DMS114 treated with DMSO at 0.1 percent for 48 hours (cell line): Measurements from ENCODE around the gene SAA2.
"Not testable (repeated sequence)": the region's sequence is repeated elsewhere in the genome, so short reads cannot be mapped to it uniquely, and the experiment has no call there.

Experiments
- DNase-seq: peaks from one replicate; lab custom pipeline; 2025; ENCODE audit not compliant: unreplicated experiment; lab: John Stamatoyannopoulos, UW

The SAA2 gene

GRCh38 chr11:18253233-18253632, 4.8 kb upstream of the SAA2 start:
- no peak for DNase-seq

GRCh38 chr11:18247191-18247581, 1.3 kb downstream of the SAA2 start:
- DNase-seq, result not testable (repeated sequence)

GRCh38 chr11:18246379-18247190, 1.9 kb downstream of the SAA2 start:
- DNase-seq, result not testable (repeated sequence)

GRCh38 chr11:18245396-18245795, 3.1 kb downstream of the SAA2 start:
- no peak for DNase-seq

- DNase-seq, result peak; percentile 6
These were observed 4.6 kb downstream of the SAA2 start for GRCh38 chr11:18243783-18244362.

- DNase-seq, result no peak
These were observed 8.8 kb downstream of the SAA2 start for GRCh38 chr11:18239655-18240054.

GRCh38 chr11:18236664-18237356, 11.7 kb downstream of the SAA2 start, which contains the start of gene SAA4:
Gene SAA4 (minus strand): TSS chr11:18236802. CDS start chr11:18235926, 876 bp downstream.
- DNase-seq, result no peak

GRCh38 chr11:18235394-18236334, 12.8 kb downstream of the SAA2 start:
- no peak for DNase-seq

- no peak for DNase-seq
These were observed 14.6 kb downstream of the SAA2 start for GRCh38 chr11:18233912-18234311.

GRCh38 chr11:18230859-18231258, 17.6 kb downstream of the SAA2 start:
- no peak for DNase-seq

- DNase-seq, result no peak
These were observed 19.0 kb downstream of the SAA2 start for GRCh38 chr11:18229501-18229900.

- DNase-seq, result no peak
These were observed 22.6 kb downstream of the SAA2 start for GRCh38 chr11:18225913-18226312.

GRCh38 chr11:18223591-18224387, 24.7 kb downstream of the SAA2 start:
- no peak for DNase-seq

- no peak for DNase-seq
These were observed 25.6 kb downstream of the SAA2 start for GRCh38 chr11:18222814-18223421.

GRCh38 chr11:18221274-18221876, 27.1 kb downstream of the SAA2 start:
- DNase-seq, result no peak

GRCh38 chr11:18209058-18209457, 39.4 kb downstream of the SAA2 start:
- no peak for DNase-seq

- DNase-seq, result no peak
These were observed 43.7 kb downstream of the SAA2 start for GRCh38 chr11:18204771-18205170.

GRCh38 chr11:18204220-18204619, 44.2 kb downstream of the SAA2 start:
- DNase-seq, result no peak

GRCh38 chr11:18203723-18204122, 44.7 kb downstream of the SAA2 start:
- DNase-seq, result no peak
